G401.6 (cell line): ENCODE results near the gene NABP1.
A peak's percentile ranks its signal among the peaks of the same experiment; 100 is the strongest.

Source experiments
- FAIRE-seq: peaks from 2 replicates; lab custom pipeline; 2012; peaks lifted over from hg19 to GRCh38; lab: Jason Lieb, UNC

Gene NABP1

DNA sequence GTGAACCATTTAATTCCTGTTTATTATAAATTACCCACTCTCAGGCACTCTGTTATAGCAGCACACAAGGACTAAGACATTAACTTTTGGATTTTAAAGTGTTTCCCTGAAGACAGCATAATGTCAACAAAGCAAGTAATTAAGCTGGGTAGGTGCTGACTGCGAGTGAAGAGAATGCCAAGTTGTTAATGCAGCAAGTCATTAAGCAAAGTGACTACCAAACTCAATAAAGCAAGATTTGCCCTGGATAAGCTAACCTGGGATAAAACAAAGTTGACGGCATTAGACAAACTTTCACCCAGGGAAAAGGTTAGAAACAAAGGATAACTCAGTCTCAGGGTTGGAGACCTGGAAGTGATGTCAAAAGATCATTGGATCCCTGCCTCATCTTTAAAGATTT lies 28.4 kb upstream of the NABP1 start:
- FAIRE-seq = no peak

DNA sequence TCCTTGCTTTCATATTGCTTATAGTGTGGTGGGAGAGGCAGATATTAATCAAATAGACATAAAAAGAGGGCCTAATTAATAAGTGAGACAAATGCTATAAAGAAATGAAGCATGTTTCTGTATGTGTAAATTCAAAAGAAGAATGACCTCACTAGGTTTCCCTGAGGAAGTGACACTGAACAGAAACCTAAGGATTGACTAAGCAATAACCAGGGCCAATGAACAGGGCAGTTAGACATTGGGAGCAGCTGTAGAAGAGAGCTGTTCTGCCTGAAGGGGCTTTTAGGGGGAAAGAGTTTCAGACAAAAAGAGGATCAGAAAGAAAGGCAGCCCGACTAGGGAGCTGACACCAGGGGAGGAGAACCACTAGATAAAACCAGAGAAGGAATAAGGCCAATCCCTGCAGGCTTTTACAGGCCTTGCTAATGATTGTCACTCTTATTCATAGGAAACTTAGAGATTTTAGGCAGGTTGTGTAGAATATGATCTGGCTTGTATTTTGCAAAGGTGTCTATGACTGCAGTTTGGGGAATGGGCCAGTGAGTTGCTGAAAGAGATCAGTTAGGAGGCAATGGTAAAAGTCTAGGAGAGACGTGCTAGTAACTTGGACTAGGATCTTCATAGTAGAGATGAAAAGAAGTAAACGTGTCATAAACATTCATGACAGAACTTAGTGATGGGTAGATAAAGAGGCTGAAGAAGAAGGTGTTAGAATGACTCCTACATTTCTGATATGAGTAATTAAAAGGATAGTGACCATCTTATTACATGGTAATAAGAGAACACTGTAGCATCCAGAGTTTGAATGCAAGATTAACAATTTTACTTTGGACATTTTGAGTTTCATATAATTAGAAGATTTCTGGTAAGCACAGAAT lies 26.8 kb upstream of the NABP1 start:
- FAIRE-seq = no peak

DNA sequence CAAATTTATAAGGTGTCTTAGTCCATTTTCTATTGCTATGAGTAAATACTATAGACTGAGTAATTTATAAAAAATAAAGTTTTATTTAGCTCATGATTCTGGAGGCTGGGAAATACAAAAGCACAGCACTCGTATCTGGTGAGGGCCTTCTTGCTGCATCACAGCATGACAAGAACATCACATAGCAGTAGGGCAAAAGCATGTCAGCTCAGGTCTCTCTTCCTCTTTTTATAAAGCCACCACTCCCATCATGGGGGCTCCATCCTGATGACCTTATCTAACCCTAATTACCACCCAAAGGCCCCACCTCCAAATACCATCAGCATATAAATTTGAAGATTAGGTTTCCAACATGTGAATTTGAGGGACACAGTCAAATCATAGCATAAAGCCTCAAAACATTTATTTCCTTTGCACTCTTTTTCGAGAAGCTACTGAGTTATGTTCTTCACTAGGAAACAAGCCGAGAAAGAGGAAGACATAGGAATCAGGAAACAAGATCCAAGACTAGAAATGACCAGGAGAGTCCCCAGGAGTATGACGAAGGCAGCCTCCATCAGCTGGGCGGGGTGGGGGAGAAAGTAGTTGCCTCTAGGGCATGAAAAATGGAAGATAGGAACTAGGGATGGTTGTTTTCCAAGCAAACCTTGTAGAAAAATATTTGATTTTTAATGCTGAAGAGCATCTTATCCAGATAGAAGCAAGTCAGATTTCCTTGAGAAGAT lies 24.1 kb upstream of the NABP1 start:
- FAIRE-seq = no peak

DNA sequence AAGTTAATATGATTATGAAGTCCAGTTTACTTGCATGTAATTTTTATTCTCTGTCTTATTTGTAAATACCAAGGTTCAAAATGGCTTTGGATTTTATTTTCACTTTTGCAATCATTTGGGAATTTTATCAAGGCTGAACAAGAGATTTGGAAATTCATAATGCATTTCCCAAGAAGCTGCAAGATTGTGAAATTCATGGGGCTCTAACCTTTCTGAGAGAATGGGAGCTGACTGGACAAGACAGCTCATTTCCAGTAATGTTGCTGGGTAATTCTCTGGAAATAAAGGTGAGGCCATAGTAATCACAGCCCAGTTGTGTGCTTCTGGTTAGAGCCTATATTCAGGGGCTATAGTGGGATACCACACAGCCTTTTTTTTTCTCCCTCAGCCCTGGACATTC lies 21.5 kb upstream of the NABP1 start:
- no peak for FAIRE-seq

DNA sequence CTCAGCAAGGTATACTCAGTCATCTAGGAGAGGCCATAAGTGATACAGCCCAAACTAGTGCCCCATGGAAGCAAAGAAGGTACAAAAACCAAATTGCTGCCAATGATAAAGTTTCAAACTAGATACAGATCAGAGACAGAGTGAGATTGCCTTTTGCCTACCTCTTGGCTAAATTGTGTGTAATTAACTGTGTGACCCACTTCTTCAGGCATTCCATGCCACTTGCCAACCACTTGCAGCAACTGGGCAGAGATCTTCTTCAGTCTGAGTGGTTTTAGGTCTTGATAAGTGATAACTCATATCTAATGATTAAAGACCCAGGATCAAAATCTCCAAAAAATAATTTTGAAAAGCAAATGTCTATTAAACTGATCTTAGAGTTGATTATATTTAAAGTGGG lies 21.1 kb upstream of the NABP1 start:
- no peak for FAIRE-seq

DNA sequence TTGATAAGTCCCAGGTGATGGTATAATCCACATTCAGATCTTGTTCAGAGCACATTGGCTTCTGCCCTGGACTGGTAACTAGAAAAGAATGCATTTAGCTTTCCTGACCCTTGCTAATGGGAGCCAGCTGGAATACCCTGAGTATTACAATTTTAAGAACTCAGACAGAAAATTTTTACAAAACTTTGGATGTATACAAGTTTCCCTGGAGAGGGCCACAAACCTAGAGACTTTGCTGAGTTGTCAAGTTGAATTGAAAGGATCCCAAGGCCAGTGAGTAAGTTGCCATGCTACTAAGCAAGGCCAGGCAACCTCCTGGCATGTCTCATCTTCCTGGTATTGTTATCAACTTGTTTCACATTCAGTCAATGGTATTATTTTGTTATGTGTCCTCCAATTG lies 20.0 kb upstream of the NABP1 start:
- no peak for FAIRE-seq

DNA sequence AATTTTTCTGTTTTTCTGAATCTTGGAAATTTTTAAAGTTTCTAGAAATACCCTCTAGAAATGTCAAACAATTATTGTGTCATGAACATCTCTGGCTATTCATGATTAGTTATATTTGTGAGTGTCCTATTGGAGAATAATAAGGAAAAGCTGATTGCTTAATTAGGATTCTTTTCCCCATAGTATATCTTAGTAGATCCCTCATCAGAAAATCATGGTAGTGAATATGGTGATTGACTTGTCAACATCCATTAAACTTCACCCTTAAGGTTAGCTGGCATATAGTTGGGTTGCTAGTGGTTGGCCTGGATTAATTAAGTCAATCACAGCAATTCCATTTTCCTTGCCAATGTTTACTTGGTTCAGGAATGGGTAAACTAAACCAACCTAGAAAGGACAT lies 18.7 kb upstream of the NABP1 start:
- FAIRE-seq = no peak

DNA sequence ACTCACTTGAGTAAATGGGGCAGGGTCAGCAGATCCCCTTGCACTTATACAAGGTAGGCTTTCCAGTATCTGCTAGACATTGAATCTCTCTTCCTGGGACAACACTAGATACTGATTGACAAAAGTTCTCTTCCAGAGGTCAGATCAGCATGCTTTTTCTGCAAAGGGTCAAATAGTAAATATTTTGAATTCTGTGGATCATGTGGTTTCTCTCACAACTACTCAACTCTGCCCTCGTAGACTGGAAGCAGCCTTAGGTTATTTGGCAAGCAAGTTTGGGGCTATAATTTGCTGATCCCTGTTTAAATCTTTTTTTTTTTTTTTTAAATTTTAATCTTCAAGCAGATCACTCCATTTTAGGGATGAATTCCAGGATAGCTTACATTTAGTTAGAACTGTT lies 17.4 kb upstream of the NABP1 start:
- FAIRE-seq = no peak

DNA sequence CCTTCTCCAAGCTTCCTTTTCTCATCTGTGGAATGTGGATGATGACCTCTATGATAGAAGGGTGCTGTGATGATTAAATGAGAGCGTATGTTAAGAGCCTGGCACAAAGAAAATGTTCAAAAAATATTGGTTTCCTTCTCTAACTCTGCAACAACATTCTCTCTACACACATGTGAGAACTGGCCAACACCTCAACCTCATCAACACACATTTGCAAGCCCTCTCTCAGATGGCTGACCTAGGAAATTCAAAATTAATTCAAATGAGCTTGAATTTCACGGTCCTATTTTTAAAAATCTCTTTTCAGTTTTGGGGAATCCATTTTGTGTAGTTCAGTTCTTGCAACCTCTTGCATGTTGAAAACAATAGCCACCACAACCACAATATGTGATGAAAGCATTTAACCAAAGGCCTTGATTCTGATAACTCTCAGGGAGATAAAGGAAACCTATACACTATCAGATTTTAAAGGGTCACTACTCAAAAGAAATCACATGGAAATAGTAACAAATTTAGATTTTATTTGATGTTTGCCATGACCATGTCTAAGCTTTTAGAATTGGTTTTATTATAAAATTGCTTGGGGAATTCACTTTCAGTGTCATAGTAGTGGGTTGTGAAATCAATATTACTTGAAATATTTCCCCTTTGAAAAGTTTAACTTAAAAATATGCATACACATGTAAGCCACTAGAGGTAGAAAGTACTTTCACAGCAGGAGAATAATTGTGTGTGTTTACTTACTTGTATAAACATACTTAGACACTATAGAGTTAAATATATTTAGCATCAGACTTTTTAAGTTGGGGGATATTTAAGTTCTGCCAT lies 16.6 kb upstream of the NABP1 start:
- FAIRE-seq = no peak

DNA sequence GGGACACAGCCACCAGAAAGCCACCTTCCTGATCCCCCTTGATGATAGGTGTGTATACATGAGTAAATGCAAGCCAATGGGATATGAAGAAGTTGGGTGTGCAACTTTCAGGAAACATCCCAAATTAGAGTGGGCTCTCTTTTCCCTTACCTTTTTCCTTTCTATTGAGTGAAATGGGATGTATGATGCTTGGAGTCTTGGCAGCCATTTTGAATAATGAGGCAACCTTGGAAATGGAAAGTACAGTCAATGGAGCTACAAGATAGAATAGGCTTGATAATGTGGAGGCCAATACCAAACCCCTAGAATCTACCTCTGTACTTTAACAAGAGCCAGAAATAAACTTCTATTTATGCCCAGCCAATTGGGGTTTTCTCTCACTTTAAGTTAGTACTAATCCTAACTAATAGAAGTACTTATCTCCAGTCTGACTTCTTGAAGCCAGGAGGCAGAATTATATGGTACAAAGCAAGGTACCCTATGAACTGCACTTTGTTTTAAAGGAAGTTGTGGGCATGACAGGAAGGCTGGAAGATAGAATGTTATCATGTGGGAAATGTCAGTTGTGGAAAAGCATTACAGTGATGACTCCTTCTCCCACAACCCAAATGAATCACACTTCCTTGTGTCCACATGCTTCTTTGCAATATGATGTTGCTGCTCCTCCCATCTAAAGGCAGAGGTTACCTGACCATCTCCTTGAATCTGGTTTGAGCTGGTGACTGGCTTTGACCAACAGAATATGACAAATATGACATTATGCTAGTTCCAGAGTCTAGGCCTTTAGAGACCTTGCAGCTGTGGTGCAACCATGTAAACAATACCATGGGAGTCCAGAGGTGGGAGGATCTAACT lies 12.9 kb upstream of the NABP1 start:
- no peak for FAIRE-seq

DNA sequence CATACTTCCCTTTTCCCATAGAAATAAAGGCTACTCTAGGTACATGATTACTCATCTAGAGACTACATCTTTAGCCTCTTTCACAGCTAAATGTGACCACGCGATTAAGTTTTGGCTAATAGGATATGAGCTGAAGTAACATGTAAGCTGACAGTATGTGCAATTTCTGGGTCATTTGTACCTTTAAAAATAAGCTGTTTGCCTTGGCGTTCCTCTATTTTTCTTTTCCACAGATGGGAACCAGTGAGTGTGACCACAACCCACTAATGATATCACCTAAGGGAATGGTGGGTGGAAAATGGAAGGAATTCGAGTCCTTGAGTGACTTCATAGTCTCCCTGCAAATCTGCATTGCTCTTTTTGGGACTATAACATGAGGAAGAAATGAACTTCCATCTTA lies 11.7 kb upstream of the NABP1 start:
- FAIRE-seq = no peak

DNA sequence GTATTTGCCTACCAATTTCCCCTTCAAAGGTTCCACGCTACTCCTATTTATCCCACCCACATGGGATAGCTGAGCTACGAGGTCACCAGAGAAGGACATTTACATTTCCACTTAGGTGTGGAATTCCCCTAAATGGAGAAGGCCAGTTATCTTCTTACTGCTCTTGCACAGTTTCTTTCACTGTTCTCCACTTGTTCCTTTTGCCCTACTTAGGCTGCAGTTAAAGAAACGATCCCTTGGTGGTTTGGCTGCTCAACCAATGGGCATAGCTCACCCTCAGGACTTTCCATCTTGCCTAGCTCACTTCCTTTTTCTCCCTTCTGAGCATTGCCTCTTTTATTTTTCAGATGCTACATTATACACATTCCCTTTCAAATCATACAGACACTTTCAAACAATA lies 11.2 kb upstream of the NABP1 start:
- peak; percentile 57 for FAIRE-seq

DNA sequence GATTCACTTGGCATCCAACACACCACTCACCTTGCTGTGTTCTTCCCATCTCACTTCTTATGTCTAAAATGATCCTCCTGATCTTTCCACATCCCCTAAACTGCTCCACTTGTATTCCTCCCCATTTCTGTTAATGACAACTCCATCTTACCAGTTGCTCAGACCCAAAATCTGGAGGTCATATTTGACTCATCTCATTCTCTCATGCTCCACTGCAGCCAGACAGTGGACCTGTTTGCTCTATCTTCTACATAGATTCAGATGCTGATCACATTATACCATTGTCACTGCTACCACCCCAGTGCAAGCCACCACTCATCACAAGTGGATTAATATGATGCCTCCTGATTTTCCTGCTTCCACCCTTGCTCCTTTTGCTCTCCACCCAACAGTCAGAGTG lies 7.9 kb upstream of the NABP1 start:
- no peak for FAIRE-seq

DNA sequence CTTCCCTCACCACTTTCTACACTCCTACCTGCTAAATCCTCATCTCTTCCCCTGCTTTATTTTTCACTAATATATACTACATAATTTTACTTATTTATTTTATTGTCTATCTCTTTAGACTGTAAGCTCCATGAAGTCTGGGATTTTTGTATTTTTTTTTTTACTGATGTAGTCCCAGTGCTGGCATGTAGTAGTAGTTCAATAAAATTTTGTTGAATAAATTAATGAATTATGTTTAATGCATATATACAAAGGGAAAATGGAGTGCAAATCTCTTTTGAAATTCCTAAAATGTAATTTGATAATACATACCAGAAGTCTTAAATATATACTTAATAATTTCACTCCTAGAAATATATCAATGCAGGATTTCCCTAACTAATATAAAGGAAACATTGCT lies 7.1 kb upstream of the NABP1 start:
- FAIRE-seq = no peak

DNA sequence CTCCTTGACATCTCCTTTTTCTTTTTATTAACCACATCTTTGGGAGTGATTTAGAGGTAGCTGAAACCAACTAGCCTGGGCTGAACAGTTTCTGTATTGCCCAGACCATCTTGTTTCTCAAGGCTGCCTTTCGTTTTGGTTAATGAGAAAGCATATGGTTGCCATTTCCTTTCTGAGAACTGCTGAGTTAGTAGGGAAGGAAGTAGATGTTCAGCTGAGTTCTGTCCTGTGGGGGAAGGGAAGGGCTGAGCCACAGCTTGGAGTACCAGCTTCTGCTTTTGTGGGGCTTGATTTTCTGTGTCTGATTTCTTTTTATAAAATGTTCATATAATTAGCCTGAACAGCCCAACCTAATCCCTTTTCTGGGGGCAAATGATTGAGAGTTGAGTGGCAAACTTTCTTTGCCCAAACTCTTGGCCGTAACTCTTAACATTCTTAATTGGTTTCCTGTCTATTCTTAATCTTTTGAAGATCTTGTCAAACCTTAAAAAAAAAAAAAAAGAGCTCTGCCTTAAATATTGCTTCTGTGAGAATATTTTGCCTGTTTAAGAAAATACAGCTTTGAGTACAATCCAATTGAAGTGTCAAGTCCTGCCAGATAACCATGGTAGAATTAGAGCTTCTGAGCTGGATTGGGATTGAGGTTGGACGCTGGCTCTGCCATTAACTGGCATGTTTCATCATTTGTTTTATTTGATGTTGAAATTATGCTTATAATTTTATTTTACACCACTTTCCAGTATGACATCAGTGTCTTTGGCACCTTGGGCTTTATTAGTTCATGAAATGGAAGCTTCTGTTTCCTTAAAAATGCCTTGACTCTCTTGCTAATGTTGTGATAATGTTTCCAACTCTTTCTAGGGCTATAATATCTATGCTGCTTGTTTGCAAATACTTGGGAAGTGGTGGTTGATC lies 1.9 kb upstream of the NABP1 start:
- FAIRE-seq = no peak

DNA sequence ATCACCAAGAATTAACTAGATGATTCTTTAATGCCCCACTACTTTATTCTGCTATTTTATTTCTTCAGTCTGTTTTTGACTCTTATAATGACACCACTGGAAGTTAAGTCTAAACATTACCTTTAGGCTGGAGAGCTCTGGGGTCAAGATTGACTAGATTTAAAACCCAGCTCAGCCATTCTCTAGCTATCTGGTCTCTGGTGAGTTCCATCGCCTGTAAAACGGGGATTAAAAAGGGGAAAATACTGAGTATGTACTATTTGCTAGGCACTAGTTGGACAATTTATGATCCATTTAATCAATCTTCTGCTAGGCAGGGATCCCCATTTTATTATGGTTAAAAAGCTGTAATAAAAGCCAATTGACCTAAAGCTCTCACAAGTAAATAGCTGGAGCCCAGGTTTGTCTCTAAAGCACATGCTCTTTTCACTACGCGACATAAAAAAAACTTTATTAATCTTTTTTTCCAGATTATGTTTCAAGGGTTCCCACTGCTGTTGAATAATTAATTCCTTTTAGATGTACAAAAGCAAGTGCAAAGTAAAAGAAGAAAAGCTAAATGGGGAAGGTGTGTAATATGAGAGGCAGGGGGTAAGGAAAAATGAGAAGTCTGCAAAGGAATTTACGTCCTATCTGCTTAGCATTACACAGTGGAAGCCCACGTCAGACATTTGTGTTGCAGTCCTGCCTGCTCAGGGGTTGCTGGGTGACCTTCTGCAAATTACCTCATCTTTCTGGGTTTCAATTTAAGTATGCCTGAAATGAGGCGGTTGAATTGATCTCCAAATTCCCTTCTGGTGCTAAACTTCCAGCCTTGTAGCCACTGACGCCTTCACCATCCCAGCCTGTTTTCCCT lies 918 bp upstream of the NABP1 start:
- FAIRE-seq = peak; percentile 60

DNA sequence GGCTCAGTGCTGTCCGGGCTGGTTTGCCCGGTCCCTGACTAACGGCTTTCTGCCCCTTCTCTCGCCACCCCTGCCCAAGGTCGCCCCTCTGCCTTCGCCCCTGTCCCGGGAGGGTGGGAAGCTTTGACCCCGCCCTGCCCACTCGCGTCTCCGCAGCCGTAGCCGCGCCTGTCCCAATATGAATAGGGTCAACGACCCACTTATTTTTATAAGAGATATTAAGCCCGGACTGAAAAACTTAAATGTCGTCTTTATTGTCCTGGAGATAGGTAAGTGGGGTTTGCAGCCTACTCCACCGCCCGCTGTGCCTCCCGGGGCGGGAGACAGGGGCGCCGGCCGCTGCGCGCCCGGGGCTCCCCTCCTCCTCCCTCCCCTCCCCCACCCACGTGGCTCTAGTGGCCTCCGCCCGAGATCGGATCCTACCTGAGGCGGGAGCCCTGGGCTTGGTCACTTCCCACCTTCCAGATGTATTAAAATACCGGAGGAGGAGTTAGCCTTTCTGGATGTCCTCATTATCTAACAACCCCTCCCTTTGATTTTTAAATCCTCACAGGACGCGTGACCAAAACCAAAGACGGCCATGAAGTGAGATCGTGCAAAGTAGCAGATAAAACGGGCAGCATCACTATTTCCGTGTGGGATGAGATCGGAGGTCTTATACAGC lies 633 bp downstream of the NABP1 start:
- peak; percentile 63 for FAIRE-seq

DNA sequence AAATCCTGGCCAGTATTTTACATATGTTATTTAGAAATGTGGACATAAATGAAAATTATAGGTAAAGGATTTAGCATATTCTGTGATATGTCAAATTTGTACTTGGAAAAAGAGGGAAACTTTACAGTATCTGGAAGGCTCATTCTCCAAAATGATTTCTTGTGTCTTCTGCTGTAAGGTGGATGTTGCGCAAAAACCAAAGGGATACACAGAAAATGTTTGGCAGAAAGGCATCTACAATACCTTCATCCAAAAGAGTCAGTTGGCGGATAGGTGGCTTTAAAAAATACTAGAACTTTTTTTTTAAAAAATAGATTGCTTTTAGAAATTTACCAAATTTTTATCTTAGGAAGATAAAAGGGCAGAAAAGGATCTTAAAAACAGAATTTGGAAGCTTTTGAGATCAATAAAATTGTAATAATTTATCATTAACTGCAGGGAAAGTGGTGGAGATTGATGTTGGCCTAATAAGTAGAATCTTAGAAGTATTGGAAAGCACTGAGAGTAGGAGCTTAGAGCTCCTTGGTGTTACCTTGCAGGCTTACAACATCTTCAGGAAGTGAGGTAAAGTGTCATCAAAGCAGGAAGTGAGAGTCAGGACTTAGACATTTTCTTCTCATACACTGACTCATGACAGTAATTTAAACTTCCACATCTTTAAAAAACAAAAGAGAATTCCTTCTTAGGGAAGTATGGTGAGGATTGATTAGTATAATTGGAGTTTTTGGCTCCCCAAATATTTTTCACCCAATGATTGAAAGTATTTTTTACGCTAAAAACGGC lies 2.1 kb downstream of the NABP1 start:
- peak; percentile 94 for FAIRE-seq

DNA sequence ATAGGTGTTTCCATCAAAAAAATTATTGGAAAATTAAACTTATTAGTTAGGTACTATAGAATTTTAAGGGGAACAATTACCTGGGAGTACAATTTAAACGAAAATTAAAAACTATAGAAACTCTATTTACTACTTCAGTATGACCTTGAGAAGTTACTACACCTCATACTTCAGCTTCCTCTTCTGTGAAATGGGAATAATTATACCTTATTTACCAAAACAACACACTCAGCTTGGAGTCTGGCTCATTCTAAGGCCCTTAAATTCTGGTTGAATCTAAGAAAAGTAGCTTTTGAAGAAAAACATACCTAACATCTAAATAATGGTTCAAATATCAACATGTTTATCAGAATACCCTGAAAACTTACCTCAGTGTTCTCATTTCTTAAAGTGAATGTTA lies 2.7 kb downstream of the NABP1 start:
- FAIRE-seq = no peak
